ENCODE data around the gene ZNF43. TPM values are rescaled to one million over a fixed set of nuclear protein-coding genes. Genes with fewer than 3 reads are reported as not detected.
"Not testable (repeated sequence)": the region's sequence is repeated elsewhere in the genome, so short reads cannot be mapped to it uniquely, and the experiment has no call there.

Gene ZNF43
- total RNA-seq, 1 donor from 2014 or later, result 14.8 TPM

- DNase-seq, result no peak
- peaks cover 38% of the 10 kb centered on the region for H3K9me3 ChIP-seq
- H3K4me3 ChIP-seq, result no peak overlapping the region
- intact Hi-C loops (cut with DNase I), result no loop called here
- no peaks in the 10 kb centered on the region for H3K27me3 ChIP-seq (ENCODE audit: low read depth)
- no peaks in the 10 kb centered on the region for H3K36me3 ChIP-seq
- ATAC-seq, result no peak
- TF ChIP-seq, protein P1, sequence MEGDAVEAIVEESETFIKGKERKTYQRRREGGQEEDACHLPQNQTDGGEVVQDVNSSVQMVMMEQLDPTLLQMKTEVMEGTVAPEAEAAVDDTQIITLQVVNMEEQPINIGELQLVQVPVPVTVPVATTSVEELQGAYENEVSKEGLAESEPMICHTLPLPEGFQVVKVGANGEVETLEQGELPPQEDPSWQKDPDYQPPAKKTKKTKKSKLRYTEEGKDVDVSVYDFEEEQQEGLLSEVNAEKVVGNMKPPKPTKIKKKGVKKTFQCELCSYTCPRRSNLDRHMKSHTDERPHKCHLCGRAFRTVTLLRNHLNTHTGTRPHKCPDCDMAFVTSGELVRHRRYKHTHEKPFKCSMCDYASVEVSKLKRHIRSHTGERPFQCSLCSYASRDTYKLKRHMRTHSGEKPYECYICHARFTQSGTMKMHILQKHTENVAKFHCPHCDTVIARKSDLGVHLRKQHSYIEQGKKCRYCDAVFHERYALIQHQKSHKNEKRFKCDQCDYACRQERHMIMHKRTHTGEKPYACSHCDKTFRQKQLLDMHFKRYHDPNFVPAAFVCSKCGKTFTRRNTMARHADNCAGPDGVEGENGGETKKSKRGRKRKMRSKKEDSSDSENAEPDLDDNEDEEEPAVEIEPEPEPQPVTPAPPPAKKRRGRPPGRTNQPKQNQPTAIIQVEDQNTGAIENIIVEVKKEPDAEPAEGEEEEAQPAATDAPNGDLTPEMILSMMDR (IDR thresholded peaks at IDR 0.05), result no peak
- no peak overlapping the region for H3K27ac ChIP-seq
- peaks cover 7% of the 10 kb centered on the region for H3K4me1 ChIP-seq
These were observed 2.2 kb downstream of the ZNF43 start for GRCh38 chr19:21833733-21834132.

GRCh38 chr19:21824679-21825078 is 11.3 kb downstream of the ZNF43 start:
- Histone ChIP-seq H3K27me3 (ENCODE audit: low read depth) (no peaks in the 10 kb centered on the region), H3K36me3 (peaks cover 20% of the 10 kb centered on the region), H3K4me1 (no peaks in the 10 kb centered on the region), H3K27ac (no peak overlapping the region), H3K9me3 (peaks cover 34% of the 10 kb centered on the region), H3K4me3 (no peak overlapping the region)
- ATAC-seq, result no peak
- intact Hi-C loops (cut with DNase I), result no loop called here
- TF ChIP-seq, protein P1 (IDR thresholded peaks at IDR 0.05), result no peak
- DNase-seq, result no peak

DNA sequence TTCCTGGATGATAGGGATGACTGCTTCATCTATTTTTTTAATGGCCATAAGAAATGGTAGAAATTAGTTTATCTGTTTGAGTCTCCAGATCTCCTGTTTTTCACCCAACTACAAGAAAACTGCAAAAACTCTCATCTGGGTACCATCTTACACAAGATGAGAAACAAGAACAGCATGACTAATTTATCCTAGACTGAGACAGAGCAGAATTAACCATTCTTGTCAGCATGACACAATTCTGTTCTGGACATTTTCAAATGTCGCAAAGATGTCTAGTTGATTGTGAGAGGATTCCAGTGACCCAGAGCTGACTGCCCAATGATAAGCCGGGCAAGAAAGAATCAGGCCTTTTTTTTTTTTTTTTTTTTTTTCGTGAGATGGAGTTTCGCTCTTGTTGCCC is 12.8 kb downstream of the ZNF43 start:
- Histone ChIP-seq H3K27me3 (ENCODE audit: low read depth) (no peaks in the 10 kb centered on the region), H3K4me3 (no peak overlapping the region), H3K36me3 (peaks cover 24% of the 10 kb centered on the region), H3K27ac (no peak overlapping the region), H3K4me1 (no peaks in the 10 kb centered on the region), H3K9me3 (peaks cover 37% of the 10 kb centered on the region)
- DNase-seq, result no peak
- no peak for ATAC-seq
- TF ChIP-seq, protein P1 (IDR thresholded peaks at IDR 0.05), result no peak
- intact Hi-C loops (cut with DNase I), result no loop called here

- peaks cover 82% of the 10 kb centered on the region for H3K36me3 ChIP-seq
- H3K9me3 ChIP-seq, result peaks cover 91% of the 10 kb centered on the region
- intact Hi-C loops (cut with DNase I), result no loop called here
- ATAC-seq (no peak), DNase-seq (no peak)
- no peaks in the 10 kb centered on the region for H3K27me3 ChIP-seq (ENCODE audit: low read depth)
- no peak overlapping the region for H3K4me3 ChIP-seq
- no peak overlapping the region for H3K27ac ChIP-seq
- TF ChIP-seq, protein P1 (IDR thresholded peaks at IDR 0.05), result no peak
- no peaks in the 10 kb centered on the region for H3K4me1 ChIP-seq
These were observed 23.5 kb downstream of the ZNF43 start for GRCh38 chr19:21812448-21812847.

GRCh38 chr19:21808400-21809000 is 27.5 kb downstream of the ZNF43 start:
- ATAC-seq; intact Hi-C loops (cut with DNase I); H3K27ac ChIP-seq; H3K4me3 ChIP-seq; DNase-seq; H3K27me3 ChIP-seq (ENCODE audit: low read depth); H3K4me1 ChIP-seq: not testable (repeated sequence)
- peaks cover 44% of the 10 kb centered on the region for H3K36me3 ChIP-seq
- peaks cover 99% of the 10 kb centered on the region for H3K9me3 ChIP-seq

DNA sequence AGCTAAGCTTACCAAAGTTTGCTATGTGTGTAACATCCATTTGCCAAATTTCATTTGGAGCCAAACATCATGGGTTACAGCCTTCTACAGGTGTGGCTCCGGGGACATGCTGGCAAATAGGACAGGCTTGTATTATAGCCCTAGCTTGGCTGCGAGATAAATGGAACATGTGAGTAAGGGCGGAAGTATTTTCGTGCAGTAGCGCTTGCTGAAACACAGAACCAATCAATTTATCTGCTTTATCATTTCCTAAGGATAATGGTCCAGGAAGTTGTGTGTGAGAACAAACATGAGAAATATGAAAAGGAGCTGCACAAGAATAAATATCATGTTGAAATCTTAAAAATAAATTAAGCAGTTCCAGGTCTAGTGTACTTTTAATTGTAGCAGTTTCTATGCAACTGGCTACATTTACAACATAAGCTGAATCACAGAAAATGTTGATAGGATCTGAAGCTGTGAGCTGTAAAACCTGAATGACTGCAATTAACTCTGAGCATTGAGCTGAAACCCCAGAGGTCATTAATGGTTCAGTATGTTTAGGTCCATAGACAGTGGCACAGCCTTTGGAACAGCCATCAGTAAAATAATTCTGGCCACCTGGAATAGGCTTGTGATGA is 46.4 kb downstream of the ZNF43 start:
- H3K4me3 ChIP-seq, result no peak overlapping the region
- H3K27ac ChIP-seq, result no peak overlapping the region
- H3K9me3 ChIP-seq, result no peaks in the 10 kb centered on the region
- intact Hi-C loops (cut with DNase I), result no loop called here
- H3K36me3 ChIP-seq, result no peaks in the 10 kb centered on the region
- H3K4me1 ChIP-seq, result no peaks in the 10 kb centered on the region
- TF ChIP-seq, protein P1 (IDR thresholded peaks at IDR 0.05), result no peak
- ATAC-seq (no peak), DNase-seq (no peak)
- H3K27me3 ChIP-seq (ENCODE audit: low read depth), result no peaks in the 10 kb centered on the region

Data from lower lobe of right lung (tissue), 2 donors.